HEK293 (cell line): ENCODE data around the gene NUDT8.
"Not testable (repeated sequence)": the region's sequence is repeated elsewhere in the genome, so short reads cannot be mapped to it uniquely, and the experiment has no call there.

Source experiments
- EGR2 ChIP-seq: fragments of 450-650 bp; formaldehyde crosslinking; IDR thresholded peaks from 2 replicates; pipeline ENCODE4 v1.5.1; 2016; ENCODE audit warnings: low read depth, missing biosample characterization, missing genetic modification characterization
- FEZF1 ChIP-seq: fragments of 450-650 bp; formaldehyde crosslinking; IDR thresholded peaks from 2 replicates; pipeline ENCODE4 v1.5.1; 2016; ENCODE audit warnings: missing biosample characterization, missing genetic modification characterization
- IKZF3 ChIP-seq: fragments of 450-650 bp; IDR thresholded peaks from 2 replicates; pipeline ENCODE4 v1.5.0; 2018; ENCODE audit warnings: missing biosample characterization, mild to moderate bottlenecking, missing genetic modification characterization, moderate library complexity
- ZBTB21 ChIP-seq: fragments of 450-650 bp; formaldehyde crosslinking; IDR thresholded peaks from 2 replicates; pipeline ENCODE4 v1.5.1; 2017; ENCODE audit warnings: missing biosample characterization, missing genetic modification characterization
- ZNF274 ChIP-seq, 2 experiments: fragments of 200-500 bp in 1 of 2; fragments of 450-650 bp in 1 of 2; sonication (Bioruptor generic) in 1 of 2; formaldehyde crosslinking in 1 of 2; IDR thresholded peaks; 2 replicates each; pipeline versions ENCODE4 v1.5.1 to v1.6.1; 2014 to 2016; ENCODE audit warnings: borderline replicate concordance in 1 of 2, inconsistent platforms in 1 of 2, low read length in 1 of 2, missing biosample characterization in 1 of 2, missing genetic modification characterization in 1 of 2
- ZNF311 ChIP-seq: fragments of 450-650 bp; formaldehyde crosslinking; IDR thresholded peaks from 2 replicates; pipeline ENCODE4 v1.5.1; 2017; ENCODE audit warnings: missing biosample characterization, missing genetic modification characterization, borderline replicate concordance
- ZNF394 ChIP-seq: fragments of 450-650 bp; formaldehyde crosslinking; IDR thresholded peaks from 2 replicates; pipeline ENCODE4 v1.5.1; 2016; ENCODE audit warnings: missing biosample characterization, missing genetic modification characterization, mild to moderate bottlenecking, moderate library complexity, borderline replicate concordance
- ZNF521 ChIP-seq: fragments of 450-650 bp; formaldehyde crosslinking; IDR thresholded peaks from 2 replicates; pipeline ENCODE4 v1.5.1; 2017; ENCODE audit warnings: missing biosample characterization, mild to moderate bottlenecking, missing genetic modification characterization
- ZNF670 ChIP-seq: fragments of 450-650 bp; formaldehyde crosslinking; IDR thresholded peaks from 2 replicates; pipeline ENCODE4 v1.5.1; 2016; ENCODE audit warnings: missing biosample characterization, missing genetic modification characterization, low read depth
- ZSCAN30 ChIP-seq: fragments of 450-650 bp; IDR thresholded peaks from 2 replicates; pipeline ENCODE4 v1.5.1; 2018; ENCODE audit warnings: missing biosample characterization, mild to moderate bottlenecking, missing genetic modification characterization, moderate library complexity
- TF ChIP-seq, protein P1 (sequence below): fragments of 450-650 bp; formaldehyde crosslinking; IDR thresholded peaks from 2 replicates; pipeline ENCODE4 v1.5.1; 2016; ENCODE audit warnings: missing biosample characterization, missing genetic modification characterization
- TF ChIP-seq, protein P2 (sequence below): fragments of 450-650 bp; formaldehyde crosslinking; IDR thresholded peaks from 2 replicates; pipeline ENCODE4 v1.5.1; 2016; ENCODE audit warnings: missing biosample characterization, missing genetic modification characterization, low read depth
- TF ChIP-seq, protein P3 (sequence below): sonication (generic); formaldehyde crosslinking; IDR thresholded peaks from 2 replicates; pipeline ENCODE4 v1.8.1; 2022; ENCODE audit warnings: mild to moderate bottlenecking, moderate library complexity, missing genetic modification reagents
- TF ChIP-seq, protein P4 (sequence below): fragments of 450-650 bp; formaldehyde crosslinking; optimal IDR thresholded peaks from 2 replicates; pipeline ENCODE3; 2016; ENCODE audit warnings: missing biosample characterization, mild to moderate bottlenecking, missing genetic modification characterization

DNA sequence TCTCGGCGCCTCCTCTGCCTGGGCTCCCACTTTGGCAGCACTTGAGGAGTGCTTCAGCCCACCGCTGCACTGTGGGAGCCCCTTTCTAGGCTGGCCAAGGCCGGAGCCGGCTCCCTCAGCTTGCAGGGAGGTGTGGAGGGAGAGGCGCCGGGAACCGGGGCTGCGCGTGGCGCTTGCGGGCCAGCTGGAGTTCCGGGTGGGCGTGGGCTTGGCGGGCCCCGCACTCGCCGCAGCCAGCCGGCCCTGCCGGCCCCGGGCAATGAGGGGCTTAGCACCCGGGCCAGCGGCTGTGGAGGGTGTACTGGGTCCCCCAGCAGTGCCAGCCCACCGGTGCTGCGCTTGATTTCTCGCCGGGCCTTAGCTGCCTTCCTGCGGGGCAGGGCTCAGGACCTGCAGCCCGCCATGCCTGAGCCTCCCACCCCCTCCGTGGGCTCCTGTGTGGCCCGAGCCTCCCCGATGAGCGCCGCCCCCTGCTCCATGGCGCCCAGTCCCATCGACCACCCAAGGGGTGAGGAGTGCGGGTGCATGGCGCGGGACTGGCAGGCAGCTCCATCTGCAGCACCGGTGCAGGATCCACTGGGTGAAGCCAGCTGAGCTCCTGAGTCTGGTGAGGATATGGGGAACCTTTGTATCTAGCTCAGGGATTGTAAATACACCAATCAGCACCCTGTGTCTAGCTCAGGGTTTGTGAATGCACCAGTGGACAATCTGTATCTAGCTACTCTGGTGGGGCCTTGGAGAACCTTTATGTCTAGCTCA, 10.7 kb downstream of the NUDT8 start:
- TF ChIP-seq, protein P1, sequence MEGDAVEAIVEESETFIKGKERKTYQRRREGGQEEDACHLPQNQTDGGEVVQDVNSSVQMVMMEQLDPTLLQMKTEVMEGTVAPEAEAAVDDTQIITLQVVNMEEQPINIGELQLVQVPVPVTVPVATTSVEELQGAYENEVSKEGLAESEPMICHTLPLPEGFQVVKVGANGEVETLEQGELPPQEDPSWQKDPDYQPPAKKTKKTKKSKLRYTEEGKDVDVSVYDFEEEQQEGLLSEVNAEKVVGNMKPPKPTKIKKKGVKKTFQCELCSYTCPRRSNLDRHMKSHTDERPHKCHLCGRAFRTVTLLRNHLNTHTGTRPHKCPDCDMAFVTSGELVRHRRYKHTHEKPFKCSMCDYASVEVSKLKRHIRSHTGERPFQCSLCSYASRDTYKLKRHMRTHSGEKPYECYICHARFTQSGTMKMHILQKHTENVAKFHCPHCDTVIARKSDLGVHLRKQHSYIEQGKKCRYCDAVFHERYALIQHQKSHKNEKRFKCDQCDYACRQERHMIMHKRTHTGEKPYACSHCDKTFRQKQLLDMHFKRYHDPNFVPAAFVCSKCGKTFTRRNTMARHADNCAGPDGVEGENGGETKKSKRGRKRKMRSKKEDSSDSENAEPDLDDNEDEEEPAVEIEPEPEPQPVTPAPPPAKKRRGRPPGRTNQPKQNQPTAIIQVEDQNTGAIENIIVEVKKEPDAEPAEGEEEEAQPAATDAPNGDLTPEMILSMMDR (tag by site-specific recombination), result not testable (repeated sequence)
- TF ChIP-seq, protein P2, sequence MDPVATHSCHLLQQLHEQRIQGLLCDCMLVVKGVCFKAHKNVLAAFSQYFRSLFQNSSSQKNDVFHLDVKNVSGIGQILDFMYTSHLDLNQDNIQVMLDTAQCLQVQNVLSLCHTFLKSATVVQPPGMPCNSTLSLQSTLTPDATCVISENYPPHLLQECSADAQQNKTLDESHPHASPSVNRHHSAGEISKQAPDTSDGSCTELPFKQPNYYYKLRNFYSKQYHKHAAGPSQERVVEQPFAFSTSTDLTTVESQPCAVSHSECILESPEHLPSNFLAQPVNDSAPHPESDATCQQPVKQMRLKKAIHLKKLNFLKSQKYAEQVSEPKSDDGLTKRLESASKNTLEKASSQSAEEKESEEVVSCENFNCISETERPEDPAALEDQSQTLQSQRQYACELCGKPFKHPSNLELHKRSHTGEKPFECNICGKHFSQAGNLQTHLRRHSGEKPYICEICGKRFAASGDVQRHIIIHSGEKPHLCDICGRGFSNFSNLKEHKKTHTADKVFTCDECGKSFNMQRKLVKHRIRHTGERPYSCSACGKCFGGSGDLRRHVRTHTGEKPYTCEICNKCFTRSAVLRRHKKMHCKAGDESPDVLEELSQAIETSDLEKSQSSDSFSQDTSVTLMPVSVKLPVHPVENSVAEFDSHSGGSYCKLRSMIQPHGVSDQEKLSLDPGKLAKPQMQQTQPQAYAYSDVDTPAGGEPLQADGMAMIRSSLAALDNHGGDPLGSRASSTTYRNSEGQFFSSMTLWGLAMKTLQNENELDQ (tag by site-specific recombination), result not testable (repeated sequence)
- not testable (repeated sequence) for TF ChIP-seq EGR2; ZBTB21; ZNF670; IKZF3 (tag by site-specific recombination); FEZF1 (tag by site-specific recombination); ZNF394 (tag by site-specific recombination); ZNF521; ZNF274 (IDR thresholded peaks at IDR 0.05; ENCODE audit: low read length); ZNF274 (tag by site-specific recombination; IDR thresholded peaks at IDR 0.05; ENCODE audit: borderline replicate concordance); ZNF311 (tag by site-specific recombination); ZSCAN30 (tag by site-specific recombination)
- TF ChIP-seq, protein P3, sequence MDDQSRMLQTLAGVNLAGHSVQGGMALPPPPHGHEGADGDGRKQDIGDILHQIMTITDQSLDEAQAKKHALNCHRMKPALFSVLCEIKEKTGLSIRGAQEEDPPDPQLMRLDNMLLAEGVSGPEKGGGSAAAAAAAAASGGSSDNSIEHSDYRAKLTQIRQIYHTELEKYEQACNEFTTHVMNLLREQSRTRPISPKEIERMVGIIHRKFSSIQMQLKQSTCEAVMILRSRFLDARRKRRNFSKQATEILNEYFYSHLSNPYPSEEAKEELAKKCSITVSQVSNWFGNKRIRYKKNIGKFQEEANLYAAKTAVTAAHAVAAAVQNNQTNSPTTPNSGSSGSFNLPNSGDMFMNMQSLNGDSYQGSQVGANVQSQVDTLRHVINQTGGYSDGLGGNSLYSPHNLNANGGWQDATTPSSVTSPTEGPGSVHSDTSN, result not testable (repeated sequence)
- TF ChIP-seq, protein P4, sequence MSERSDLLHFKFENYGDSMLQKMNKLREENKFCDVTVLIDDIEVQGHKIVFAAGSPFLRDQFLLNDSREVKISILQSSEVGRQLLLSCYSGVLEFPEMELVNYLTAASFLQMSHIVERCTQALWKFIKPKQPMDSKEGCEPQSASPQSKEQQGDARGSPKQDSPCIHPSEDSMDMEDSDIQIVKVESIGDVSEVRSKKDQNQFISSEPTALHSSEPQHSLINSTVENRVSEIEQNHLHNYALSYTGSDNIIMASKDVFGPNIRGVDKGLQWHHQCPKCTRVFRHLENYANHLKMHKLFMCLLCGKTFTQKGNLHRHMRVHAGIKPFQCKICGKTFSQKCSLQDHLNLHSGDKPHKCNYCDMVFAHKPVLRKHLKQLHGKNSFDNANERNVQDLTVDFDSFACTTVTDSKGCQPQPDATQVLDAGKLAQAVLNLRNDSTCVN, result not testable (repeated sequence)
